Measurements from ENCODE around the gene ATP13A5.

DNA sequence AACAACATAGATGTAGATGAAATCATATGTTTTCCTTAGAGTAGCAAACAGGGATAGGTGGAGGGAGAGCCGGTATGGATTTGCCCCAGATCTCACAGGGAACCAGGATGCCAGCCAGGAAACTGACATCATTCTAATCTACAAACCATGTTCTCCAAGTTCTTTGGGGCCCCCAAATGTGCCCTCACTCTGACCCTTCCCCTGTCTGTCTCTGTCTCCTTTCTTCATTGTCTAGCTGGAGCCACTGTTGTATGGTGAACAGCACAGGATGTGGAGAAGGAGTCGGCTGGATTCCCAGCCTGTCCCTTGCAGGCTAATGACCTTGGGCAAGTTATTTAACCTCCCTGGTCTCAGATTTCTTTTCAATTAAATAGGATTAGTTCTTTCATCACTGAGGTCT lies 962 bp downstream of the ATP13A5 start:
- no peak for TF ChIP-seq GABPA (IDR thresholded peaks at IDR 0.05; ENCODE audit: borderline replicate concordance, insufficient read depth, low read length)
- TF ChIP-seq, protein P1, sequence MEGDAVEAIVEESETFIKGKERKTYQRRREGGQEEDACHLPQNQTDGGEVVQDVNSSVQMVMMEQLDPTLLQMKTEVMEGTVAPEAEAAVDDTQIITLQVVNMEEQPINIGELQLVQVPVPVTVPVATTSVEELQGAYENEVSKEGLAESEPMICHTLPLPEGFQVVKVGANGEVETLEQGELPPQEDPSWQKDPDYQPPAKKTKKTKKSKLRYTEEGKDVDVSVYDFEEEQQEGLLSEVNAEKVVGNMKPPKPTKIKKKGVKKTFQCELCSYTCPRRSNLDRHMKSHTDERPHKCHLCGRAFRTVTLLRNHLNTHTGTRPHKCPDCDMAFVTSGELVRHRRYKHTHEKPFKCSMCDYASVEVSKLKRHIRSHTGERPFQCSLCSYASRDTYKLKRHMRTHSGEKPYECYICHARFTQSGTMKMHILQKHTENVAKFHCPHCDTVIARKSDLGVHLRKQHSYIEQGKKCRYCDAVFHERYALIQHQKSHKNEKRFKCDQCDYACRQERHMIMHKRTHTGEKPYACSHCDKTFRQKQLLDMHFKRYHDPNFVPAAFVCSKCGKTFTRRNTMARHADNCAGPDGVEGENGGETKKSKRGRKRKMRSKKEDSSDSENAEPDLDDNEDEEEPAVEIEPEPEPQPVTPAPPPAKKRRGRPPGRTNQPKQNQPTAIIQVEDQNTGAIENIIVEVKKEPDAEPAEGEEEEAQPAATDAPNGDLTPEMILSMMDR (IDR thresholded peaks at IDR 0.05; ENCODE audit: control extremely low read depth in 1 of 3, insufficient read depth in 1 of 3, low read depth in 1 of 3, low read length in 3 of 3): no peak
